DND-41 (cell line): ENCODE measurements around the gene ANO1.

Experiments
- ATAC-seq: fragments of 200-7000 bp; cut with Tn5 transposase; 3 replicates; pipeline ENCODE4 v1.9.1; 2021; ENCODE audit warnings: low read depth; ENCODE audit not compliant: insufficient read depth
- DNase-seq: peaks from one replicate; pipeline ENCODE4 v3.0.0-alpha.2; 2020
- H2AFZ ChIP-seq: 2 replicates; pipeline ENCODE4 v1.6.0; 2012; ENCODE audit warnings: low read depth, low read length
- H3K27ac ChIP-seq: 2 replicates; pipeline ENCODE4 v1.5.1; 2012; ENCODE audit warnings: low read length, inconsistent platforms
- H3K27me3 ChIP-seq: fragments of 200-600 bp; sonication (generic); 2 replicates; pipeline ENCODE4 v1.6.0; 2012; ENCODE audit warnings: low read length, mild to moderate bottlenecking, inconsistent platforms; ENCODE audit not compliant: insufficient read depth, poor library complexity
- H3K36me3 ChIP-seq: 2 replicates; pipeline ENCODE4 v1.5.1; 2012; ENCODE audit warnings: low read length, inconsistent platforms; ENCODE audit not compliant: insufficient read depth
- H3K4me1 ChIP-seq: 2 replicates; pipeline ENCODE4 v1.5.1; 2012; ENCODE audit warnings: mild to moderate bottlenecking, low read length; ENCODE audit not compliant: insufficient read depth
- H3K4me2 ChIP-seq: 2 replicates; pipeline ENCODE4 v1.6.0; 2012; ENCODE audit warnings: mild to moderate bottlenecking, moderate library complexity, low read length, inconsistent platforms; ENCODE audit not compliant: insufficient read depth
- H3K4me3 ChIP-seq, 2 experiments: fragments of 200-600 bp in 1 of 2; shearing (Covaris generic) in 1 of 2; 2 replicates each; pipeline ENCODE4 v1.5.1; 2012 to 2016; ENCODE audit warnings: inconsistent platforms in 2 of 2, low read length in 2 of 2, mild to moderate bottlenecking in 2 of 2, low read depth in 1 of 2, moderate library complexity in 1 of 2
- H3K79me2 ChIP-seq: 2 replicates; pipeline ENCODE4 v1.6.0; 2012; ENCODE audit warnings: low read length, inconsistent platforms; ENCODE audit not compliant: insufficient read depth
- H3K9ac ChIP-seq: 2 replicates; pipeline ENCODE4 v1.6.0; 2012; ENCODE audit warnings: low read depth, mild to moderate bottlenecking, inconsistent platforms, low read length, moderate library complexity
- H3K9me3 ChIP-seq: 2 replicates; pipeline ENCODE4 v1.5.1; 2012; ENCODE audit warnings: low read length, moderate library complexity, mild to moderate bottlenecking, inconsistent platforms; ENCODE audit not compliant: insufficient read depth, severe bottlenecking
- H4K20me1 ChIP-seq: 2 replicates; pipeline ENCODE4 v1.6.0; 2012; ENCODE audit warnings: low read length; ENCODE audit not compliant: insufficient read depth
- CTCF ChIP-seq: IDR thresholded peaks from 2 replicates; pipeline ENCODE4 v1.5.1; 2012; ENCODE audit warnings: borderline replicate concordance, low read length, moderate library complexity, mild to moderate bottlenecking; ENCODE audit not compliant: poor library complexity, severe bottlenecking; ENCODE audit errors: extremely low read depth
- EZH2 ChIP-seq: IDR thresholded peaks from 3 replicates; pipeline ENCODE4 v1.6.1; 2012; ENCODE audit warnings: borderline replicate concordance, low read depth, mild to moderate bottlenecking, moderate library complexity, low read length, inconsistent platforms; ENCODE audit not compliant: severe bottlenecking

ANO1 gene

DNA sequence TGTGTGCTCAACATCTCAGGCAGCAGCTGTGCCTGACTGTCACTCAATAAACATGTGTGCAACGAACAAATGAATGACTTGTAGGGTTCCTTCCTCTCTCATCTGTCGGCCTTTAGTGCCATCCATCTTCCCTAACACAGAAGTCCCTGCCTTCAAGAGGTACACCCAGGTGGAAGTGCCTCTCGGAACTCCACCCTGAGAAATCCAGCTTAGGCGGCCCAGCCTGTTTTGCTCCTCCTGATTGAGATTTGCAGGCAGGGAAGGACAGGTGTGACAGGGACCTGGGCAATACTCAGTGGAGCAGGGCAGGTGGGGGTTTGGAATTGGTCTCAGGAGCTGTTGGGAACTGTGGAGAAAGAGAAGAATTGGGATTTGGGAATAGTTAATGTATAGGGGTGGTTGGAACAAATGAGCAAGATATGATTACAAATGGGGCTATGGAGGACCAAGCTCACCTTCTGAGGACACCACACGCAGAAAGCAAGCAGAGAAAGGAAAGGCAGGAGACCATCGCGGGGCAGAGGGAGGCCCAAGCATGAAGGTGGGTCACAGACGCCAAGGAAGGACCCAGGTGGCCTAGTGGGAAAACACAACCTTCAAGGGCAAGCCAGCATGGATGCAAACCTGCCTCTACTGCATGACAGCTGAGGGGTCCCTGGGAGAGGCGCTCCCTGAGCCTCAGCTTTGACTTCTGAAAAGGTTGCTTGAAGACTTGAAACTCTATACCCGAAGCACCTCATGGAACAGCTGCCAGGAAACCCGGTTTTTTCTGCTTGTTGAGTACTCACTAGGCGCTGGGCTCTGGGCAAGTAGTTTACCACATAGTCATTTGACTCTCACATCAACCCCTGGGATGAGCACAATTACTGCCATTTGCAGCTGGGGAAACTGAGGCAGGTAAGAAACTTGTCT, 40.9 kb upstream of the ANO1 start:
- Histone ChIP-seq H3K27ac (no peak overlapping the region), H2AFZ (no peak overlapping the region), H3K79me2 (no peaks in the 10 kb centered on the region), H3K4me1 (no peaks in the 10 kb centered on the region), H3K9me3 (peaks cover 6% of the 10 kb centered on the region), H3K4me2 (no peak overlapping the region), H3K27me3 (no peaks in the 10 kb centered on the region), H3K9ac (no peak overlapping the region), H3K36me3 (no peaks in the 10 kb centered on the region), H3K4me3 (no peak overlapping the region), H4K20me1 (no peaks in the 10 kb centered on the region)
- DNase-seq = no peak
- no peak for TF ChIP-seq EZH2
- no peak for TF ChIP-seq CTCF
- ATAC-seq = no peak

DNA sequence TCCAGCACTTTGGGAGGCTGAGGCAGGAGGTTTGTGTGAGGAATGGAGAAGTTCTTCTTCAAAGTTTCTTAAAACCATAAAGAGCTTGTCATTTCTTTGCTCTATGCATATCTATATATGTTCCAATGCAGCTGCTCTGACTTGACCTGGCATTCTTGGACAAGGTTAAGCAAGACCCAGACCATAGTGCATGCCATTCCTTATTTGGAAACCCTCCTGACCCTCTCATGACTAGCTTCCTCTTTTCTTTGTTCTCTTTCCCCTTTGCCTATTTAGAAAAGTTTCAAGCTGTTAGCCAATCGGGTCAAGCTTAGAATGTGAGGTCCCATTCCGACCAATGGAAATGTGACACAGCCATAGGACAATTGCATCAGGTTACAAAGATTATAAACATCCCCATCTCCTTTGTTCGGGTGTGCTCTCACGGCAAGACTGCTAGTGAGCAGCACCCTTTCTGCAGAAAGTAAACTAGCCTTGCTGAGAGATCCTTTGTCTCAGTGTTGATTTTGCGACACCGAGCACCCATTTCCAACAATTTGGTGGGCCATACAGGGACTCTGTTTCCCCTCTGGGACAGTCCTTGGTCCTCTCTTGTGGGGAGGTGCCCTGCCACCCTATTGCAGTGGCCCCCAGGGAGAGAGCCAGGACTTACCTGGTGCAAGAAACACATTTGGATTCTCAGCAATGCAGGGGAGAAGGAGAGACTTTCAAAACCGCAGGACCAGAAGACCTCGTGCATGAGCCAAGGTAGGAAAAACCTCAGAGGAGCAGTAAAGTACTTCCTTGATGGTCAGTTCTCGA, 39.9 kb upstream of the ANO1 start:
- Histone ChIP-seq H3K4me1 (no peaks in the 10 kb centered on the region), H3K4me2 (no peak overlapping the region), H3K9ac (no peak overlapping the region), H3K9me3 (peaks cover 15% of the 10 kb centered on the region), H3K79me2 (no peaks in the 10 kb centered on the region), H3K4me3 (no peak overlapping the region), H2AFZ (no peak overlapping the region), H3K36me3 (no peaks in the 10 kb centered on the region), H3K27me3 (no peaks in the 10 kb centered on the region), H4K20me1 (no peaks in the 10 kb centered on the region), H3K27ac (no peak overlapping the region)
- ATAC-seq (no peak), DNase-seq (no peak)
- TF ChIP-seq EZH2 = no peak
- TF ChIP-seq CTCF = no peak

DNA sequence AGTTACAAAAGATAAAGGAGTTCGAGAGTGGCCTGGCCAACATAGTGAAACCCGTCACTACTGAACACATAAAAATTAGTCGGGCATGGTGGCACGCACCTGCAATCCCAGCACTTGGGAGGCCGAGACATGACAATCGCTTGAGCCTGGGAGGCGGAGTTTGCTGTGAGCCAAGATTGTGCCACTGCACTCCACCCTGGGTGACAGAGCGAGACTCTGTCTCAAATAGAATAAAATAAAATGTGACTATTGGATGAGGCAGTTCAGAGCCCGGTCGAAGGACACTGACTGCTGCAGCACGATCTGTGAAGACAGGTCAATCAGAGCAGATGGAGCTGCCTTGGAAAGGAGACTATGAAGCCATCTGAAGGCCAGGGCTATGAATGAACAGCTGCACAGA, 37.7 kb upstream of the ANO1 start:
- no peak for DNase-seq
- Histone ChIP-seq H3K9me3 (peaks cover 23% of the 10 kb centered on the region), H4K20me1 (no peaks in the 10 kb centered on the region), H3K27me3 (no peaks in the 10 kb centered on the region), H3K4me3 (no peak overlapping the region), H3K79me2 (no peaks in the 10 kb centered on the region), H3K36me3 (no peaks in the 10 kb centered on the region), H3K9ac (no peak overlapping the region), H3K4me2 (no peak overlapping the region), H3K4me1 (no peaks in the 10 kb centered on the region), H2AFZ (no peak overlapping the region), H3K27ac (no peak overlapping the region)
- TF ChIP-seq CTCF = no peak
- no peak for ATAC-seq
